GM21619 (cell line): ENCODE measurements around the gene VSIR.

ENCODE experiments used
- ATAC-seq: cut with Tn5 transposase; IDR thresholded peaks from one replicate; pipeline ENCODE4 v1.9.1; 2021; ENCODE audit not compliant: unreplicated experiment

The VSIR gene

DNA sequence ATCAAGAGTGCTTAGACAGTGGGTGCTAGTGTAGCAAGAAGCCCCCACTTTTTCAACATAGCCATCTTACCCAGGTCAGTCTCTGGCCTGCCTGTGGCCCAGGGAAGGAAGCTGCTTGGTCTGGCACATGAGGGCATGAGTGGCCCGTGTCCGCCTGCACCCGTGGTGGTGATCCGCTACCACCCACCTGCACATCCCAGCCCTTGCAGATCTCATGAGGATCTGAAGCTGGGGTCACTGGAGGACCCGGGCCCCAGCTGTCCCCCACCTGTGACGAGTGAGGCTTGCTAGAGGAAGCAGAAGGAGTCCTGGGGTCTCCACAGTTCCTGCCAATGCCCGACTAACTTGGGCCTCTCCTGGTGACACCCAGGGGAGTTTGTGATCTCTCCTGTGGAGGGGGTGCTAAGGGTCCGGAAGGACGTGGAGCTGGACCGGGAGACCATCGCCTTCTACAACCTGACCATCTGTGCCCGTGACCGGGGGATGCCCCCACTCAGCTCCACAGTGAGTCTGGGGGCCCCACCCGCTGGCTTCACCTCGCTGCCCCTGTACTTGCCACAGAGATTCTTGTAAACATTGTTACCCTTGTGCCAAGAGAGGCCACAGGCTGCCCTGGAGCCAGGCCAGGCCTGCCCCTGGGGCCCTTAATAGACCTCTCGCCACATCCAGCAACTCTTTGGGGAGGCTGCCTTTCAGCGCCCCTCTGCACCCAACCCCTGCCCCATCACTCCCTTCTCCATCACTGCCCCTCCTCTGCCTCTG is 10.8 kb upstream of the VSIR start:
- no peak for ATAC-seq

- ATAC-seq, result no peak
Measured at GRCh38 chr10:71782917-71783490, 9.7 kb upstream of the VSIR start.

DNA sequence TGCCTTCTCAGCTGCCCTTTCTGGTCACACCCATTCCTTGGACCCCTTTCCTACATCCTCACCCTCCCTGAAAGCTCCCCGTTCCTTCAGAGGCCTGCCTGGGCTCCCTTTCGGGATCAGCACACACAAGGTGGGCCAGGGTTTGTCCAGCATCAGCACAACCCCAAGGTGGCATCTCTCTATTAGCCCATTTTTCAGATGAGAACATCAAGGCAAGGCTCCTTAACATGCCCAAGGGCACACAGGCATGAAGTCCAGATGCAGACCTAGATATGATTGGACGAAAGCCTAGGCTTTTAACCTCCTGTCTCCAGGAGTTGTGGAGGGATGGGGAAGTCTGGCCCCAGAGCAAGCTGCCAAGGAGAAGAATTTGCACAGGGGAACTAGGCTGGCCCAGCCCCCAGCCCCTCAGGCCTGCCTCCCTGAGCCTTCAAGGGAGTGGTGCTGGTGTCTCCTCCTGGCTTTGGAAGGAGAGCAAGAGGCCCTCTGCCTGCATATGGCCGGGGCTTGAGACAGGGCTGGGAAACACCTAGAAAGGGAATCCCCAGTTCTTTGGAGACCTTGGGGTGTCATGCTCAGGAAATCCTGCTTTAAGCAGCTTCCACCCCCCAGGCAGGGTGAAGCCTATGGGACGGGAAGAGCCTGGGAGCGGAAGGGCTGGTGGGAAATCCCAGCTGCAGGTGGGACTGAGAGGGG is 9.0 kb upstream of the VSIR start:
- ATAC-seq, result no peak

GRCh38 chr10:71780719-71781118 is 7.4 kb upstream of the VSIR start:
- ATAC-seq, result no peak

DNA sequence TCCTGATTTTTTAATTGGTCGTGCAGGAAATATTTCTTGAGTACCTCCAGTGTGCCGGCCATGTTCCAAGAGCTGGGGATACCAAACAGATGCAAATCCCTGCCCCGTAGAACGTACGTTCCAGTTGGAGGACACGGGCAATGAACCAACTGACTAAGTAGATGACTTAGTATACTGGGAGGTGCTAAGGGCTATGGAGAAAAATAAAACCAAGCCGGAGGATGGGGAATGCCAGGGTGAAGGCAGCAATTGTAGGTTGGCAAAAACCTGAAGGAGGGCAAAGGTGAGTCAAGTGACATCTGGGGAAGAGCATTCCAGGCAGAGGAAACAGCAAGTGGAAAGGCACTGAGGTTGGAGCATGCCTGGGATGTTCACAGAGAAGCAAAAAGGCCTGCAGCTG is 6.8 kb upstream of the VSIR start:
- ATAC-seq, result no peak

DNA sequence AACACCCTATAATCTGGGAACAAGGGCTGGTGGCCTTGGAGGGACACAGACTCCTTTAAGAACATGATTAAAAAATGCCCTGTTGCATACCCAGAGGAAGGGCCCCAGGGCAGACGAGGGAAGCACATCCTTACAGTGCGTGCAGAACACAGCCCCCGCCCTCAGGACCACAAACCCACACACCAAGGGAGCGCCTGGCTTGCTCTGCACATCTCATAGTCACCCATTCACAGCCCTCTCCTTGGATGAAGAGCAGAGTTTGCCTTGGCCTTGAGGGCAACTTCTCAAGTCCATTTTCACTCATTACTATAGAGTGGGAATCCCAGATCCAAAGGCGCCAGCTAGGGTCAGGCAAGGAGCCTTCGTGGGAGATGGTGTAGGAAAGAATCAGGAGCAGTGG is 6.3 kb upstream of the VSIR start:
- ATAC-seq, result no peak

DNA sequence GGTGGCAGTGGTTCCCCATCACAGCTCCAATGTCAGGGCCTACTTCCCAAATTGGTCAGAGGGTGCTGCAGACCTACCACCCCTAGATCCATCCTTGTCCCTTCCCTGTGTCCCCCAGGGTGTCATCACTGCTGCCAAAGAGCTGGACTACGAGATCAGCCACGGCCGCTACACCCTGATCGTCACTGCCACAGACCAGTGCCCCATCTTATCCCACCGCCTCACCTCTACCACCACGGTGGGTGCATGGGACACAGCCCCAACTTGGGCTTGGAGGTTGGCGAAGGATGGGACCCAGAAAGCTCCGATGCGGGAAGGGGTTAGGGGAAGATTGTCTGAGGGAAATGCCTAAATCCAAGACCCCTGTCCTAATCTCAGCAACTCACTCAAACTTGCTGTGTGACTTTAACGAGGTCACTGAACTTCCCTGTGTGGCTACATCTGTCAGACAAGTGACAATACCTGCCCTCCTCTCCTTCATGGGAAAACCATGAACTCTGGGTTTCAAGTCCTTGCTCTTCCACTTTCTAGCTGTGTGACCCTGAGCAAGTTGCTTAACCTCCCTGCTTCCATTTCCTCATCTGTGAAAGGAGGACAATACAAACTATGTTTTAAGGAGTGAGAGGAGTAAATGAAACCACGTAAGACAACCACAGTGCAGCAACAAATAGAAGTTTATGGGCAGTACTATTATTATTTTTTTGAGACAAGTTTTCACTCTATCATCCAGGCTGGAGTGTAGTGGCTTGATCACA is 4.9 kb upstream of the VSIR start:
- ATAC-seq, result no peak

- ATAC-seq, result no peak
Measured at GRCh38 chr10:71777213-71777985, 4.1 kb upstream of the VSIR start.

DNA sequence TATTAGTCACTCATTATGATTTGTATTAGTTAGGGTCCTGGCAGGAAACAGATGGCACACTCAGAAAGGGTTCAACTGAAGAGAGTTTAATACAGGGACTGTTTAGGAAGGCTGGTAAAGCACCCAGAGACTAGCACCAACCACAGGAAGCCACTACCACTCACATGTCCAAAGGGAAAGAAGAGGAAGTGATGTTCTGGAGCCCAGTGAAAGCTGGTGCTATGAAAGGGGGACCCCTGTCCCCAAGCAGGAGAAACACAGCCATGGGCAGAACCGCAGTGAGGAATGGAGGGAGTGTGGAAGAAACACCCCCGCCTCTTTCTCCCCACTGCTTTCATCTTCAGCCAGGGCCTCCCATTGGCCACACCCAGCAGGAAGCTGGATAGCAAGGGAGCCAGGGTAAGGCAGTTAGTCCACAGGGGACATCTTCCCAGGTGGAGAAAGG is 3.2 kb upstream of the VSIR start:
- no peak for ATAC-seq

GRCh38 chr10:71774916-71775702 is 1.8 kb upstream of the VSIR start:
- no peak for ATAC-seq

GRCh38 chr10:71772832-71773220 is 494 bp downstream of the VSIR start:
- no peak for ATAC-seq

DNA sequence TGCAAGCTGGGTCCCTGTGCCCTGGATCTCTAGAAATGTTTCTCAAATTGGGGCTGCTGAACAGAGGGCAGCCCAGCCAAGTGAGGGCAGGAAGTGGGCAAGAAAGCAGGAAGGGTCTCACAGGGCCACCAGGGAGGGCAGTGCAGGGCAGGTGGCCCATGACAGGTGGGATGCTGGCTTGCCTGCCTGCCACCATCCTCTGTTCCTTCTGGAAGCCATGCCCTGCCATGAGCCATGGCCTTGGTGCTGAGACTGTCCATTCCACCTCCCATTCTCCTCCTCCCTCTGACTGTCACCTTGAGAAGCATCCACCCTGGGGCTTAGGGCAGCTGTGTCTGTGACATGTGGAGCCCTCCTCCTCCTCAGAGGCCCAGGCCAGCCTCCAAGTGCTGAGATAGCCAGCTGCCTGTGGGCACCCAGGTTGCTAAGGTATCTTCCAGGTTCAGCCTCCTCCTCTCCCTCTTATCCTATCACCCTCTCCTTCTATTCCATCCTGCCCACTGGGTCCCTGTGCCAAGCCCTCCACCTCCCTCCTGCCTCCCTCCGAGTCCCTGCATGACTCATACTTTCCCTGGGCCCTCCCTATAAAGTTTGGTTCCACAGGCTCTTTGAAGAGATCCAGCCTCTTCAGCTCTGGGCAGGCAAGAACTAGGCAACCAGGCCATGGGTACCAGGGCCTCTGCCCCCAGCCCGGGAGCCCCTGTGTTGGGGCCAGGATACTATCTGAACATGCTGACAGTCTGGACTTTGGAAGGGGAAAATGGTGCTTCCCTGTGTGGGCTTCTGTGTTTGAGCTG is 1.3 kb downstream of the VSIR start:
- no peak for ATAC-seq

GRCh38 chr10:71771204-71771603 is 2.1 kb downstream of the VSIR start:
- no peak for ATAC-seq

DNA sequence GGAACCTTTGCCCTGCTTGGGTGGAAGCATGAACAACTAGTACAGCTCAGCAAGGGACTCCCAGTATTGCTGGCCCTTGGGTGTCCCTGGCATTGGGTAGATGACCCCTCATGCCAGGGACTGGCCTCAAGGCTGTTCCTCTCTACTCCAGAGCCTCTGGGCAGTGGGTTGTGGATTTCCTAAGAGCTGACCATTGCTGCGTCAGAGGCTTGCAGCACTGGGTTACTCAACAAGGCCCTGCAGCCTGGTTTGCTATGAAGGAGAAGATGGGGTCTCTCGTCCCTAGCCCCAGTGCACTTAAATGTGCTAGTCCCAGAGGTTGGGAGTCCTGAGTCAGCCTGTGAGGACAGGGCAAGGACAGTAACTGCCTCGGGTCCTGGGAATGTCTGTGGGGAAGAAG is 2.5 kb downstream of the VSIR start:
- no peak for ATAC-seq

- ATAC-seq, result no peak
Measured at GRCh38 chr10:71770255-71770654, 3.1 kb downstream of the VSIR start.

- ATAC-seq, result peak; percentile 24
Measured at GRCh38 chr10:71769279-71769823, 4.0 kb downstream of the VSIR start.

- no peak for ATAC-seq
Measured at GRCh38 chr10:71767420-71768035, 5.8 kb downstream of the VSIR start.

DNA sequence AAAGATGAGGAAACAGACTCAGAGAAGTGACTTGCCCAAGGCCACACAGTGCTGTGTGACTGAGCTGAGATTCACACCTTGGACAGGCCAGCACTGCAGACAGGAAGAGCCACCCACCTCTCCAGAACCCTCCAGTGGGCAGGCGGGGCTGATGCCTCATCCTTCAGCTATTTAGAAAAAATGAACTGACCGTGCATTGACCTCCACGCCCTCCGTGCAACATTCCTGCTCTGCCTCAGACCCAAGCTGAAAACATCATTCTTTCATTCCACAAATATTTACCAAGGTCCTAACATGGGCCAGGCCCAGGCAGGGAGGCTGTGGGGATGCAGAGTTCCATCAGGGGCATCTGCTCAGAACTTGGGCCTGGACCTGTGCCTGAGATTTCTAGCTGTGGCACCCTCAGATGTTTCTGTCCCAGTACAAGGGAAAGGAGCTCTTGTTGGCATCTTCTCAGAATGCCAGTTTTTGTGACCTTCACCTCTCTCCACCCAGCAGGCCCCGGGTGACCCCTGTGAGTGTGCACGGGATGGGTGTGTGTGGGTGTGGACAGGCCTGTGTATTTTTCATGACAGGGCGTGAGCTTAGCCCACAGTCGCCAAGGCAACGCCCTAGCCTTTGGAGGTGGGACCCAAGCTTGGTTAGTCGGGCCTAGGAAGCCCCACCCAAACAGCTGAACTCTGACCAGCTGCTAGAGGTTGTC is 6.5 kb downstream of the VSIR start:
- ATAC-seq, result no peak
